ENCODE data around the gene FMO1. TPM values are rescaled to one million over a fixed set of nuclear protein-coding genes. Genes with fewer than 3 reads are reported as not detected.
A peak's percentile ranks its signal among the peaks of the same experiment; 100 is the strongest.

The FMO1 gene
- total and polyA plus RNA-seq, 2 of the 8 experiments (the other 6 are each of a cell fraction or from before 2014, with no cell fraction given): 0.11 TPM; not detected in 1

DNA sequence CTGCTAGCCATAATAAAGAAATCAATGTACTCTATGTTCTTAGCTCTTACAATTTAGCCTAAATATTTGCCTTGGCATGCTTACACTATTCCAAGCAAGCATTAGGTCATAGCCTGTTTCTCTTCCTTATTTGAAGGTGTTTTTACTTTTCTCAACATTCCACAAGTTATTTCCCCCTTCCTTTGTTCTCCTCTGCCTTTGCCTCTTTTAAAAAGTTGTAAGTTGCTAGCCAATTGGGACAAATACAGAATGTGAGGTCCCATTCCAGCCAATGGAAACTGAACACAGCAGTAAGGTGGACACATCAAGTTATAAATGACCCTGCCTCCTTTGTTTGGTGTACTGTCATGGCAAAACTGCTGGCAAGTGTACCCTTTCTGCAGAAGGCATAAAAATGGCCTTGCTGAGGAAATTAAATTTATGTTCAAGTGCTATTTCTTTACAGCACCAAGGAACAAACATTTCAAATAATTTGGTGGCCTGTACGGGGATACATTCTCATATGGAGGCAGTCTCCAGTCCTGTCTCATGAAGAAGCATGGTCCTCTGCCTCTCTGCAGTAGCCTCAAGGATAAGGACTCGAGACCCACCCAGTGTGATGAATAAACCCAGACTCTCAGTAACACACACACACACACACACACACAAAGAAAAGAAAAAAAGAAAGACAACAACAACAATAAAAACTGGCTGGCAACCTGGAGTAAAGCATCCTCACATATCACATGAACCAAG, 28.8 kb upstream of the FMO1 start:
- H3K79me2 ChIP-seq (ENCODE audit: control insufficient read depth in 1 of 2, insufficient read depth in 2 of 2, low read length in 2 of 2): no peaks in the 10 kb centered on the region
- TF ChIP-seq HDAC2 (IDR thresholded peaks at IDR 0.05; ENCODE audit: borderline replicate concordance in 1 of 2, low read depth in 2 of 2, low read length in 2 of 2): no peak
- TF ChIP-seq KDM1A (IDR thresholded peaks at IDR 0.05; ENCODE audit: borderline replicate concordance, low read length): no peak
- no peak for TF ChIP-seq JUN (IDR thresholded peaks at IDR 0.05; ENCODE audit: low read depth, low read length)
- no peak for TF ChIP-seq JUND (IDR thresholded peaks at IDR 0.05; ENCODE audit: low read length)
- TF ChIP-seq MAFK (IDR thresholded peaks at IDR 0.05; ENCODE audit: low read depth, low read length): no peak
- TF ChIP-seq SRF (IDR thresholded peaks at IDR 0.05; ENCODE audit: low read depth, low read length): no peak
- TF ChIP-seq, protein P1, sequence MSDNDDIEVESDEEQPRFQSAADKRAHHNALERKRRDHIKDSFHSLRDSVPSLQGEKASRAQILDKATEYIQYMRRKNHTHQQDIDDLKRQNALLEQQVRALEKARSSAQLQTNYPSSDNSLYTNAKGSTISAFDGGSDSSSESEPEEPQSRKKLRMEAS (IDR thresholded peaks at IDR 0.05): no peak
- no peak overlapping the region for H3K14ac ChIP-seq (ENCODE audit: insufficient read length)
- POLR2A ChIA-PET (ENCODE audit: partially characterized antibody): no interaction called here
- H3K36me3 ChIP-seq (ENCODE audit: control insufficient read depth in 2 of 4, insufficient read depth in 4 of 4, low read length in 3 of 4): peaks cover 0 to 7% (median 3%) of the 10 kb centered on the region in 4 experiments; a peak in 2 of 8 replicates
- H2AK5ac ChIP-seq (ENCODE audit: low read depth, low read length): peak overlapping the region; percentile 94; the same call in 1 of the 2 replicates
- H4K20me1 ChIP-seq (replicated peaks in 1 of 2; ENCODE audit: control insufficient read depth in 1 of 2, insufficient read depth in 2 of 2, low read length in 2 of 2): no peaks in the 10 kb centered on the region
- no peaks in the 10 kb centered on the region; the same call in 1 of the 2 replicates for H3K23me2 ChIP-seq (ENCODE audit: low read depth, low read length)
- peak overlapping the region in 2 of 4 experiments; percentile 12 to 62; a peak in 3 of 7 replicates for H3K9ac ChIP-seq (replicated peaks in 1 of 4; ENCODE audit: extremely low read depth in 1 of 4, low read depth in 3 of 4, low read length in 3 of 4)
- no peak overlapping the region for H3K23ac ChIP-seq (ENCODE audit: insufficient read length)
- H3K4ac ChIP-seq (replicated peaks; ENCODE audit: insufficient read length, low read depth, low read length): peak overlapping the region; percentile 85
- H2BK20ac ChIP-seq (ENCODE audit: low read length): peak overlapping the region; percentile 94; the same call in 1 of the 2 replicates
- CTCF ChIA-PET (ENCODE audit: partially characterized antibody): interaction anchor here (1.6 kb wide), 1 partner anchor 32 kb away, joined by 5 read pairs; no protein-coding TSS in a partner anchor
- peak overlapping the region; percentile 93 for H4K5ac ChIP-seq (ENCODE audit: insufficient read length, low read depth, low read length)
- 27% methylated on average over 2 of the region's 2 CpGs; no CpG with 5 or more reads in 1 of the 2 experiments for WGBS, 2 experiments (ENCODE audit: extremely low coverage in 1 of 2, insufficient coverage in 1 of 2, insufficient read length in 1 of 2, insufficient replicate concordance in 2 of 2, low coverage in 1 of 2, low lambda C conversion rate in 2 of 2, missing lambda C conversion rate in 1 of 2)
- H3K18ac ChIP-seq (ENCODE audit: extremely low read depth, low read length): peak overlapping the region; percentile 85
- no peak overlapping the region for H4K8ac ChIP-seq (ENCODE audit: extremely low read depth, insufficient read depth, low read length)
- no peak for DNase-seq (ENCODE audit: low read depth in 1 of 2, low spot score in 2 of 2)
- H2BK12ac ChIP-seq (ENCODE audit: low read depth, low read length): peak overlapping the region; percentile 99; the same call in 1 of the 2 replicates
- H3K27ac ChIP-seq (ENCODE audit: low read depth, low read length): peak overlapping the region; percentile 77
- peak overlapping the region; percentile 98 for H2BK120ac ChIP-seq (replicated peaks; ENCODE audit: low read depth, low read length)
- H3K4me3 ChIP-seq (ENCODE audit: extremely low read depth in 1 of 4, insufficient read depth in 2 of 4, low read depth in 3 of 4, low read length in 4 of 4): peak overlapping the region in 1 of 4 experiments; percentile 54; a peak in 3 of 8 replicates
- FAIRE-seq: no peak
- H3K9me3 ChIP-seq (ENCODE audit: insufficient read depth in 2 of 2, low read depth in 1 of 2, low read length in 1 of 2): peaks cover 5 to 6% of the 10 kb centered on the region in 2 experiments; a peak in 2 of 4 replicates
- H3K4me2 ChIP-seq (ENCODE audit: insufficient read depth in 1 of 2, low read depth in 2 of 2, low read length in 2 of 2): peak overlapping the region; percentile 60 to 62
- no peaks in the 10 kb centered on the region for H3K27me3 ChIP-seq (replicated peaks in 1 of 4; ENCODE audit: control insufficient read depth in 3 of 4, extremely low read depth in 1 of 4, insufficient read depth in 3 of 4, low read length in 3 of 4)
- peak overlapping the region; percentile 98 for H4K91ac ChIP-seq (replicated peaks; ENCODE audit: insufficient read length, low read length)
- H3K56ac ChIP-seq (replicated peaks; ENCODE audit: insufficient read length, low read depth, low read length): peak overlapping the region; percentile 59
- no peaks in the 10 kb centered on the region for H3K79me1 ChIP-seq (ENCODE audit: low read depth, low read length)
- H2BK15ac ChIP-seq (ENCODE audit: low read length): no peak overlapping the region
- peaks cover 2 to 19% (median 15%) of the 10 kb centered on the region in 4 experiments; a peak in 6 of 7 replicates for H3K4me1 ChIP-seq (replicated peaks in 1 of 4; ENCODE audit: control insufficient read depth in 3 of 4, insufficient read depth in 4 of 4, low read length in 3 of 4)
- peak overlapping the region; percentile 98 for H2BK5ac ChIP-seq (ENCODE audit: low read depth, low read length)
- no peak overlapping the region for H2AFZ ChIP-seq (ENCODE audit: low read length)

All from H1 (cell line).